Vagina (tissue), 2 donors: ENCODE data around the gene SYNE1.

Experiments
- POLR2A ChIP-seq, 2 donors: fragments of 450-650 bp; IDR thresholded peaks; one replicate each; pipeline ENCODE4 v1.6.1; 2017; ENCODE audit warnings: antibody characterized with exemption in 2 of 2, mild to moderate bottlenecking in 2 of 2, moderate library complexity in 2 of 2
- POLR2AphosphoS5 ChIP-seq, 2 donors: sonication (generic); formaldehyde crosslinking; IDR thresholded peaks; one replicate each; pipeline ENCODE4 v1.9.0; 2017; ENCODE audit warnings: antibody characterized with exemption in 2 of 2, mild to moderate bottlenecking in 2 of 2, low read depth in 1 of 2; ENCODE audit not compliant: insufficient read depth in 1 of 2
- TF ChIP-seq, protein P1 (sequence below), 3 experiments: fragments of 450-650 bp in 2 of 3; fragments of 200-600 bp in 1 of 3; sonication (generic) in 1 of 3; IDR thresholded peaks; one replicate each; pipeline ENCODE4 v1.5.1; 2017 to 2019; ENCODE audit warnings: antibody characterized with exemption in 3 of 3, mild to moderate bottlenecking in 2 of 3, moderate library complexity in 2 of 3

DNA sequence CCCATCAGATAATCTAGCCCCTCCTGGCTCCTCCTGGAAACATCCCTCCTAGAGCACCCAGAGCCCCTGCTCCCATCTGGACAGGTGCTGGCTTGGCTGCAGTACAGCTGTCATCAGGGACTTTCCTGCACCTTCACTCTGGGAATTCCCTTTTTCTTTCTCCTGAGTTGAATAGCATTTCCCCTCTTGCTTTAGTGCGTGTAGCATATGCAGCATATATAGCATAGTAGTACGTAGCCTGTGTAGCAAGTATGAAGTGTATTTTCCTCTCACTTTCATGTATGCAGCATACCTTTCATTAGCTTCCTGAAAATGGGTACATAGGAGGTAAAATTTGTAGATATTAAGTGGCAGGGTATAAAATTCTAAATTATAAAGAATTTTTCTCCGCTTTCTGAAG, 476.8 kb downstream of the SYNE1 start:
- TF ChIP-seq, protein P1, sequence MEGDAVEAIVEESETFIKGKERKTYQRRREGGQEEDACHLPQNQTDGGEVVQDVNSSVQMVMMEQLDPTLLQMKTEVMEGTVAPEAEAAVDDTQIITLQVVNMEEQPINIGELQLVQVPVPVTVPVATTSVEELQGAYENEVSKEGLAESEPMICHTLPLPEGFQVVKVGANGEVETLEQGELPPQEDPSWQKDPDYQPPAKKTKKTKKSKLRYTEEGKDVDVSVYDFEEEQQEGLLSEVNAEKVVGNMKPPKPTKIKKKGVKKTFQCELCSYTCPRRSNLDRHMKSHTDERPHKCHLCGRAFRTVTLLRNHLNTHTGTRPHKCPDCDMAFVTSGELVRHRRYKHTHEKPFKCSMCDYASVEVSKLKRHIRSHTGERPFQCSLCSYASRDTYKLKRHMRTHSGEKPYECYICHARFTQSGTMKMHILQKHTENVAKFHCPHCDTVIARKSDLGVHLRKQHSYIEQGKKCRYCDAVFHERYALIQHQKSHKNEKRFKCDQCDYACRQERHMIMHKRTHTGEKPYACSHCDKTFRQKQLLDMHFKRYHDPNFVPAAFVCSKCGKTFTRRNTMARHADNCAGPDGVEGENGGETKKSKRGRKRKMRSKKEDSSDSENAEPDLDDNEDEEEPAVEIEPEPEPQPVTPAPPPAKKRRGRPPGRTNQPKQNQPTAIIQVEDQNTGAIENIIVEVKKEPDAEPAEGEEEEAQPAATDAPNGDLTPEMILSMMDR (IDR thresholded peaks at IDR 0.05), result no peak
- TF ChIP-seq POLR2AphosphoS5 (IDR thresholded peaks at IDR 0.05; ENCODE audit: insufficient read depth in 1 of 2, low read depth in 1 of 2), result no peak
- TF ChIP-seq POLR2A (IDR thresholded peaks at IDR 0.05), result no peak
